Measurements from ENCODE around the gene BRD1.

BRD1 gene

GRCh38 chr22:49788504-49788903, 39.2 kb downstream of the BRD1 start:
- no peak overlapping the region for H3K4me3 ChIP-seq (ENCODE audit: low read depth, low read length)
- POLR2A ChIA-PET, result no interaction called here
- CTCF ChIA-PET, result no interaction called here
- DNase-seq (ENCODE audit: low read depth, low spot score), result no peak
- TF ChIP-seq CTCF (IDR thresholded peaks at IDR 0.05; ENCODE audit: insufficient read depth, low read length, missing control alignments), result no peak

- ChIA-PET POLR2A (no interaction called here), CTCF (no interaction called here)
- TF ChIP-seq CTCF (IDR thresholded peaks at IDR 0.05; ENCODE audit: insufficient read depth, low read length, missing control alignments), result no peak
- H3K4me3 ChIP-seq (ENCODE audit: low read depth, low read length), result no peak overlapping the region
- DNase-seq (ENCODE audit: low read depth, low spot score), result no peak
Measured at GRCh38 chr22:49787861-49788260, 39.8 kb downstream of the BRD1 start.

- no peak overlapping the region for H3K4me3 ChIP-seq (ENCODE audit: low read depth, low read length)
- ChIA-PET CTCF (no interaction called here), POLR2A (no interaction called here)
- no peak for TF ChIP-seq CTCF (IDR thresholded peaks at IDR 0.05; ENCODE audit: insufficient read depth, low read length, missing control alignments)
- DNase-seq (ENCODE audit: low read depth, low spot score), result no peak
Measured at GRCh38 chr22:49786976-49787706, 40.5 kb downstream of the BRD1 start.

GRCh38 chr22:49785841-49786471, 41.7 kb downstream of the BRD1 start:
- no peak for TF ChIP-seq CTCF (IDR thresholded peaks at IDR 0.05; ENCODE audit: insufficient read depth, low read length, missing control alignments)
- DNase-seq (ENCODE audit: low read depth, low spot score), result no peak
- ChIA-PET POLR2A (no interaction called here), CTCF (no interaction called here)
- H3K4me3 ChIP-seq (ENCODE audit: low read depth, low read length), result no peak overlapping the region

GRCh38 chr22:49785046-49785521, 42.6 kb downstream of the BRD1 start:
- TF ChIP-seq CTCF (IDR thresholded peaks at IDR 0.05; ENCODE audit: insufficient read depth, low read length, missing control alignments), result no peak
- ChIA-PET POLR2A (no interaction called here), CTCF (interaction anchor here (1.1 kb wide), 1 partner anchor 18 kb away, joined by 3 read pairs; no protein-coding TSS in a partner anchor)
- DNase-seq (ENCODE audit: low read depth, low spot score), result no peak
- no peak overlapping the region for H3K4me3 ChIP-seq (ENCODE audit: low read depth, low read length)

- no peak overlapping the region for H3K4me3 ChIP-seq (ENCODE audit: low read depth, low read length)
- POLR2A ChIA-PET, result no interaction called here
- CTCF ChIA-PET, result interaction anchor here (1.1 kb wide), 1 partner anchor 17 kb away, joined by 3 read pairs; no protein-coding TSS in a partner anchor
- no peak for TF ChIP-seq CTCF (IDR thresholded peaks at IDR 0.05; ENCODE audit: insufficient read depth, low read length, missing control alignments)
- DNase-seq (ENCODE audit: low read depth, low spot score), result no peak
Measured at GRCh38 chr22:49784630-49784971, 43.1 kb downstream of the BRD1 start.
